Activated CD4-positive, alpha-beta memory T cell treated with anti-CD3 and anti-CD28 coated beads, Interleukin-2, amount 10 ng/mL, durations not matched to agents 7 days and 5 days (primary cell): ENCODE measurements around the gene WDR62. TPM values are rescaled to one million over a fixed set of nuclear protein-coding genes. Genes with fewer than 3 reads are reported as not detected.

Source experiments
- CTCF ChIA-PET: fragments of 350-600 bp; sonication (Branson Sonifier 250); formaldehyde crosslinking; loops from one replicate; lab custom pipeline; 2021; ENCODE audit warnings: antibody characterized with exemption, inconsistent platforms; lab: Charles Lee
- POLR2A ChIA-PET: fragments of 350-600 bp; sonication (Branson Sonifier 250); formaldehyde crosslinking; loops from one replicate; lab custom pipeline; 2021; ENCODE audit warnings: antibody characterized with exemption; lab: Charles Lee
- DNase-seq: peaks from one replicate; pipeline ENCODE4 v3.0.0-alpha.2; 2020
- H3K27ac Mint-ChIP-seq: one replicate; pipeline ENCODE4 v1.8.0; 2021; ENCODE audit warnings: mild to moderate bottlenecking, mixed read lengths
- H3K27me3 Mint-ChIP-seq: one replicate; pipeline ENCODE4 v1.8.0; 2021; ENCODE audit warnings: mixed read lengths
- H3K36me3 Mint-ChIP-seq: one replicate; pipeline ENCODE4 v1.8.0; 2021; ENCODE audit warnings: low read depth, mixed read lengths
- H3K4me1 Mint-ChIP-seq: one replicate; pipeline ENCODE4 v1.8.0; 2021; ENCODE audit warnings: mixed read lengths
- H3K4me3 Mint-ChIP-seq: one replicate; pipeline ENCODE4 v1.8.0; 2021; ENCODE audit warnings: mild to moderate bottlenecking, mixed read lengths
- H3K9me3 Mint-ChIP-seq: one replicate; pipeline ENCODE4 v1.8.0; 2021; ENCODE audit warnings: mixed read lengths
- total RNA-seq, 2 experiments: library from RNA; stranded (reverse); gene quantifications; one replicate each; pipeline ENCODE4 v1.2.3, GENCODE V29; 2021

The WDR62 gene
- total RNA-seq, 2 experiments from 2014 or later: 24.1 to 25.0 TPM

GRCh38 chr19:36093146-36093662 is 38.5 kb downstream of the WDR62 start:
- ChIA-PET CTCF (no interaction called here), POLR2A (no interaction called here)
- DNase-seq: no peak
- H3K9me3 Mint-ChIP-seq: no peaks in the 10 kb centered on the region
- H3K27ac Mint-ChIP-seq: no peak overlapping the region
- peaks cover 12% of the 10 kb centered on the region for H3K4me1 Mint-ChIP-seq
- no peak overlapping the region for H3K4me3 Mint-ChIP-seq
- peaks cover 56% of the 10 kb centered on the region for H3K36me3 Mint-ChIP-seq
- no peaks in the 10 kb centered on the region for H3K27me3 Mint-ChIP-seq

- no peak for DNase-seq
- Mint-ChIP-seq H3K27me3 (no peaks in the 10 kb centered on the region), H3K27ac (no peak overlapping the region), H3K36me3 (peaks cover 57% of the 10 kb centered on the region), H3K4me3 (no peak overlapping the region), H3K4me1 (peaks cover 12% of the 10 kb centered on the region), H3K9me3 (no peaks in the 10 kb centered on the region)
- POLR2A ChIA-PET: no interaction called here
- CTCF ChIA-PET: no interaction called here
Measured at GRCh38 chr19:36093687-36094086, 39.0 kb downstream of the WDR62 start.

GRCh38 chr19:36097036-36097435 is 42.3 kb downstream of the WDR62 start:
- Mint-ChIP-seq H3K4me1 (peaks cover 12% of the 10 kb centered on the region), H3K36me3 (peaks cover 42% of the 10 kb centered on the region), H3K4me3 (no peak overlapping the region), H3K27ac (no peak overlapping the region), H3K27me3 (no peaks in the 10 kb centered on the region), H3K9me3 (no peaks in the 10 kb centered on the region)
- DNase-seq: no peak
- CTCF ChIA-PET: no interaction called here
- POLR2A ChIA-PET: no interaction called here

- H3K9me3 Mint-ChIP-seq: no peaks in the 10 kb centered on the region
- no peak for DNase-seq
- no peaks in the 10 kb centered on the region for H3K4me1 Mint-ChIP-seq
- H3K27me3 Mint-ChIP-seq: no peaks in the 10 kb centered on the region
- H3K4me3 Mint-ChIP-seq: no peak overlapping the region
- POLR2A ChIA-PET: no interaction called here
- CTCF ChIA-PET: no interaction called here
- H3K27ac Mint-ChIP-seq: no peak overlapping the region
- peaks cover 38% of the 10 kb centered on the region for H3K36me3 Mint-ChIP-seq
Measured at GRCh38 chr19:36099166-36099785, 44.6 kb downstream of the WDR62 start.

GRCh38 chr19:36100476-36100875 is 45.8 kb downstream of the WDR62 start:
- no peaks in the 10 kb centered on the region for H3K9me3 Mint-ChIP-seq
- no peaks in the 10 kb centered on the region for H3K27me3 Mint-ChIP-seq
- H3K4me3 Mint-ChIP-seq: no peak overlapping the region
- H3K4me1 Mint-ChIP-seq: no peaks in the 10 kb centered on the region
- no peak overlapping the region for H3K27ac Mint-ChIP-seq
- ChIA-PET POLR2A (no interaction called here), CTCF (no interaction called here)
- H3K36me3 Mint-ChIP-seq: peaks cover 32% of the 10 kb centered on the region
- DNase-seq: no peak

GRCh38 chr19:36101550-36102327 is 47.0 kb downstream of the WDR62 start:
- no peak overlapping the region for H3K4me3 Mint-ChIP-seq
- H3K4me1 Mint-ChIP-seq: no peaks in the 10 kb centered on the region
- peaks cover 35% of the 10 kb centered on the region for H3K36me3 Mint-ChIP-seq
- H3K27ac Mint-ChIP-seq: no peak overlapping the region
- ChIA-PET POLR2A (interaction anchor here (1.1 kb wide), 1 partner anchor 13 kb away, joined by 3 read pairs; the partner anchor contains the start of gene POLR2I), CTCF (no interaction called here)
- H3K27me3 Mint-ChIP-seq: no peaks in the 10 kb centered on the region
- DNase-seq: no peak
- H3K9me3 Mint-ChIP-seq: no peaks in the 10 kb centered on the region

GRCh38 chr19:36103040-36103626 is 48.4 kb downstream of the WDR62 start:
- CTCF ChIA-PET: no interaction called here
- no peak overlapping the region for H3K4me3 Mint-ChIP-seq

GRCh38 chr19:36103842-36104552 is 49.3 kb downstream of the WDR62 start:
- CTCF ChIA-PET: no interaction called here
- POLR2A ChIA-PET: interaction anchor here (1.5 kb wide), 1 partner anchor 11 kb away, joined by 7 read pairs; the partner anchor contains the start of genes POLR2I and TBCB

More at GRCh38 chr19:36103040-36103626, 48.4 kb downstream of the WDR62 start:
- no peaks in the 10 kb centered on the region for H3K4me1 Mint-ChIP-seq
- H3K27me3 Mint-ChIP-seq: no peaks in the 10 kb centered on the region
- H3K27ac Mint-ChIP-seq: no peak overlapping the region
- peaks cover 35% of the 10 kb centered on the region for H3K36me3 Mint-ChIP-seq
- DNase-seq: no peak
- no peaks in the 10 kb centered on the region for H3K9me3 Mint-ChIP-seq
- POLR2A ChIA-PET: interaction anchor here (1.1 kb wide), 1 partner anchor 11 kb away, joined by 3 read pairs; the partner anchor contains the start of gene POLR2I

GRCh38 chr19:36106441-36106840 is 51.7 kb downstream of the WDR62 start:
- H3K27ac Mint-ChIP-seq: no peak overlapping the region
- peaks cover 28% of the 10 kb centered on the region for H3K36me3 Mint-ChIP-seq
- no peaks in the 10 kb centered on the region for H3K9me3 Mint-ChIP-seq
- H3K4me3 Mint-ChIP-seq: no peak overlapping the region
- ChIA-PET POLR2A (interaction anchor here (0.6 to 1.0 kb wide), 2 partner anchors 9 to 153 kb away, joined by 3 read pairs; partner anchors contain the start of genes POLR2I and TBCB), CTCF (interaction anchor here (0.8 kb wide), 1 partner anchor 21 kb away, joined by 3 read pairs; no protein-coding TSS in a partner anchor)
- H3K27me3 Mint-ChIP-seq: no peaks in the 10 kb centered on the region
- no peak for DNase-seq
- H3K4me1 Mint-ChIP-seq: no peaks in the 10 kb centered on the region

More at GRCh38 chr19:36103842-36104552, 49.3 kb downstream of the WDR62 start:
- Mint-ChIP-seq H3K27ac (no peak overlapping the region), H3K4me1 (no peaks in the 10 kb centered on the region), H3K27me3 (no peaks in the 10 kb centered on the region), H3K36me3 (peaks cover 31% of the 10 kb centered on the region), H3K9me3 (no peaks in the 10 kb centered on the region), H3K4me3 (no peak overlapping the region)
- DNase-seq: no peak

GRCh38 chr19:36106991-36107390 is 52.3 kb downstream of the WDR62 start:
- Mint-ChIP-seq H3K9me3 (no peaks in the 10 kb centered on the region), H3K27ac (no peak overlapping the region), H3K27me3 (no peaks in the 10 kb centered on the region), H3K36me3 (peaks cover 28% of the 10 kb centered on the region), H3K4me1 (no peaks in the 10 kb centered on the region), H3K4me3 (no peak overlapping the region)
- CTCF ChIA-PET: interaction anchor here (0.8 kb wide), 1 partner anchor 21 kb away, joined by 3 read pairs; no protein-coding TSS in a partner anchor
- POLR2A ChIA-PET: interaction anchor here (0.6 to 1.0 kb wide), 2 partner anchors 8 to 154 kb away, joined by 3 read pairs; partner anchors contain the start of genes POLR2I and TBCB
- no peak for DNase-seq

GRCh38 chr19:36108684-36109083 is 54.0 kb downstream of the WDR62 start:
- peaks cover 28% of the 10 kb centered on the region for H3K36me3 Mint-ChIP-seq
- no peak for DNase-seq
- peaks cover 8% of the 10 kb centered on the region for H3K4me1 Mint-ChIP-seq
- CTCF ChIA-PET: no interaction called here
- POLR2A ChIA-PET: no interaction called here
- no peaks in the 10 kb centered on the region for H3K27me3 Mint-ChIP-seq
- no peak overlapping the region for H3K4me3 Mint-ChIP-seq
- H3K27ac Mint-ChIP-seq: no peak overlapping the region
- no peaks in the 10 kb centered on the region for H3K9me3 Mint-ChIP-seq

GRCh38 chr19:36110487-36111199 is 55.9 kb downstream of the WDR62 start, which contains the start of gene OVOL3:
OVOL3 (plus strand) TSS chr19:36111143; CDS start chr19:36111203, 60 bp downstream.
- Mint-ChIP-seq H3K36me3 (peaks cover 27% of the 10 kb centered on the region), H3K27me3 (no peaks in the 10 kb centered on the region), H3K27ac (no peak within 1 kb of the TSS), H3K4me1 (peaks cover 18% of the 10 kb centered on the region), H3K4me3 (no peak within 1 kb of the TSS), H3K9me3 (no peaks in the 10 kb centered on the region)
- ChIA-PET POLR2A (no interaction called here), CTCF (interaction anchor here (1.2 kb wide), 1 partner anchor 17 kb away, joined by 3 read pairs; no protein-coding TSS in a partner anchor)
- no peak for DNase-seq
